HG03196 (cell line): ENCODE data around the gene TAF10.

ENCODE experiments used
- ATAC-seq: cut with Tn5 transposase; IDR thresholded peaks from one replicate; pipeline ENCODE4 v1.9.1; 2021; ENCODE audit not compliant: unreplicated experiment

The TAF10 gene

DNA sequence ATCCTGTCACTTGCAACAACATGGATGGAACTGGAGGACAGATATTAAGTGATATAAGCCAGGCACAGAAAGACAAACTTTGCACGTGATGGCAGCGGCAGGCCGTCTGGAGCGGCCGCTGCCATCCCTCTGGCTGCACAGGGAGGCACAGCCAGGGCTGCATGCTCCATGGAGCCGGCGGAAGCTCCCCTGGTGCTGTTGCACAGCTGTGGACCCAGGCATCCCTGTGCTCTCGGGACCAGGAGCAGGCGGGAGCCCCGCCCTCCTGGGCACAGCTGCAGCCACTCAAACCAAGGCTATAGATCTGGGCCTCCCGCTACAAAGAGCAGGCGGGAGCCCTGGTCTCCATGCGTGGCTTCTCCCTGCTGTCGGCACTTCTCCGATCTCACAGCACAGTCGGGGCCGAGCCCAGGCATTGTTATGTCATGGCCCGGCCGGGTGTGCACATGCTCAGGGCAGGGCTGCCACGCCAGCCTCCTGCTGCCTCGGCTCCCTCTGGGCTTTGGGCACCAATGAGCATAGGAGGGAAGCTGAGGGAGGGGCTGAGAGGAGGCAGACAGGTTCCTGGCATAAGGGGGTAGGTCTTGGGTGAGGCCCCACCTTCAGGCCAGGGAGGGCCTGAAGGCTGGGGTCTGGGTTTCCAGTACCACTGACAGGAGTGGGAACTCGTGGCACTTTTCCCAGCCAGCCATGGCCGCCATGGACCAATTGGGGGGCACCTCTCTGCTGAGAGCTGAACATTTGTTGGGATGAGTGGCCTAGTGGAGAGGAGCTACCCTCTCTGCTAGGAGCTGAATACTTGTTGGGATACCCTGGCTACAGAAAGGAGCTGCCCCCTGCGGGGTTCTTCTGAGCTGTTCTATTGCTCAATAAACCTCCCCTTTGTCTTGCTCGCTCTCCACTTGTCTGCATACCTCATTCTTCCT lies 25.3 kb downstream of the TAF10 start:
- ATAC-seq: no peak

DNA sequence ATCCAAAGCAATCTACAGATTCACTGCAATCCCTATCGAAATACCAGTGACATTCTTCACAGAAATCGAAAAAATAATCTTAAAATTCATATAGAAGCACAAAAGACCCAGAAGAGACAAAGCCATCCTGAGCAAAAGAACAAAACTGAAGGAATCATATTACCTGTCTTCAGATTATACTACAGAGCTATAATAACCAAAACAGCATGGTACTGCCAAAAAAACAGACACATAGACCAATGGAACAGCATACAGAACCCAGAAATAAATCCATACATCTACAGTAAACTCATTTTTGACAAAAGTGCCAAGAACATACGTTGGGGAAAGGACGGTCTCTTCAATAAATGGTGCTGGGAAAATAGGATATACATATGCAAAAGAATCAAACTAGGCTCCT lies 27.5 kb downstream of the TAF10 start:
- no peak for ATAC-seq

DNA sequence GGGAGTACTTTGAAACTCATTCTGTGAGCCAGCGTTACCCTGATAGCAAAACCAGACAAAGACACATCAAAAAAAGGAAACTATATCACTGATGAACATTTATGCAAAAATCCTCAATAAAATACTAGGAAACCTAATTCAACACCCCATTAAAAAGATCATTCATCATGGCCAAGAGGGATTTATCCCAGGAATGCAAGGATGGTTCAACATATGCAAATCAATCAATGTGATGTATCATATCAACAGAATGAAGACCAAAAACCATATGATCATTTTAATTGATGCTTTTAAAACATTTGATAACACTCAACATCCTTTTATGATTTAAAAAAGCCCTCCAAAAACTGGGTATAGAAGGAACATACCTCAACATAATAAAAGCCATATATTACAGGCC lies 28.4 kb downstream of the TAF10 start:
- no peak for ATAC-seq

DNA sequence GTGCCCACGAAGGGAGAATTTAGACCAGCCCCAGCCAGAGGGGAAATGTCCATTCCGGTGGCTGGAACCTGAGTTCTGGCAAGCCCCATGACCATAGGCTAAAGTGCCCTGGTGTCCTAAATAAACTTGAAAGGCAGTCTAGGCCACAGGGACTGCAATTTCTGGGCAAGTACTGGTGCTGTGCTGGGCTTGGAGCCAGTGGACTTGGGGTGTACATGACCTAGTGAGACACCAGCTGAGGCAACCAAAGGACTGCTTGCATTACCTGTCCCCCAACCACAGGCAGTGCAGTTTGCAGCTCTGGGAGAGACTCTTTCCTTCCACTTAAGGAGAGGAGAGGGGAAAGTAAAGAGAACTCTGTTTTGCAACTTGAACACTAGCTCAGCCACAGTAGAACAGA lies 32.3 kb downstream of the TAF10 start:
- ATAC-seq: no peak

DNA sequence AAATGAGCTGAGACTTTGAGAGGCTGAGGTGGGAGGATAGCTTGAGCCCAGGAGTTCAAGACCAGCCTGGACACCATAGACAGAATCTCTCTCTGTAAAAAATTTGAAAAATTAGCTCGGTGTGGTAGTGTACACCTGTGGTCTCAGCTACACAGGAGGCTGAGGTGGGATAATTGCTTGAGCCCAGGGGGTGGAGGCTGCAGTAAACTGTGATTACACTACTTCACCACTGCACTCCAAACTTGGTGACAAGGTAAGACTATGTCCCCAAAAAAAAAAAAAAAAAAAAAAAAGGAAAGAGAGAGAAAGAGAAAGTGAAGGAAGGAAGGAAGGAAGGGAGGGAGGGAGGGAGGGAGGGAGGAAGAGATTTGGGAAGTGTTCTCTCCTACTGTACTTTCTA lies 33.9 kb downstream of the TAF10 start:
- ATAC-seq: no peak

DNA sequence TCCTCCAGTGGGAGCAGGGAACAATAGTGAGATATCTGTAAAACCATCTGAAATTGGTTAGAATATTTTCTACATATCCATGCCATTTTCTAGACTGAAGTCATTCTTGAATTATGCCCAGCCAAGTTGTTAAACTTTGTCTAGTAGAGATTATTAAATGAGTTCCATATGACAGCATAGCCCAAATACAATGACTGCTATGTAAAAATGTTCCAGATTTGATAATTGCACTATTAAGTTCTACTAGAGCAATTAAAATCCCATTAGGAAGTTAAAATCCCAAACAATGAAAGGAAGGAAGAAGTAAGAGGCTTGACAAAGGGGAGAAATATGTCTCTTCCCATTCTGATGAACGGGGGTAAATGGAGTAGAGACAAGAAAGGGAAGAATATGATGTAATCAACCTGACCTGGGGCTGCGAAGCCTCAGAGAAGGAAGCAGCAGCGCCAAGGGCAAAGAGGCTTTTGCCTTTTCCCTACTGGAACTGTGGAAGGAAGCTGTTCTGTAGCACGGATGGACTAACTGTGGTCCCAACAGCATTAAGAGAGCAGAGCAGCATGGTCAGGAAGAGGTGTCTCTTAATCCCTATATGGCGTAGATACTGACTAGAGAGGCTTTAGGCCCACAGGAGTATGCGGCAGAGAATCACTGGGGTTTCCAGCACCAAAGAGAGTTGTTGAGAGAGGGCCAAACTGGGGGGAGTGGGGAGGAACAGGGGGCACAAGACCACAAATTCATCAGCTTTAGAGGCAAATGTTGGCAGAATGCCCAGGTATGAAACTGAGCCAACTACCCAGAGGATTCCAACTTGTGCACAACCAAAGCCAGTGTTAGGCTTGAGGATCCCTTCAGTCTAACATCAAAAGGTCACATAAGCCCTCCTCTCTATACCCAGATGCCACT lies 35.3 kb downstream of the TAF10 start:
- no peak for ATAC-seq

DNA sequence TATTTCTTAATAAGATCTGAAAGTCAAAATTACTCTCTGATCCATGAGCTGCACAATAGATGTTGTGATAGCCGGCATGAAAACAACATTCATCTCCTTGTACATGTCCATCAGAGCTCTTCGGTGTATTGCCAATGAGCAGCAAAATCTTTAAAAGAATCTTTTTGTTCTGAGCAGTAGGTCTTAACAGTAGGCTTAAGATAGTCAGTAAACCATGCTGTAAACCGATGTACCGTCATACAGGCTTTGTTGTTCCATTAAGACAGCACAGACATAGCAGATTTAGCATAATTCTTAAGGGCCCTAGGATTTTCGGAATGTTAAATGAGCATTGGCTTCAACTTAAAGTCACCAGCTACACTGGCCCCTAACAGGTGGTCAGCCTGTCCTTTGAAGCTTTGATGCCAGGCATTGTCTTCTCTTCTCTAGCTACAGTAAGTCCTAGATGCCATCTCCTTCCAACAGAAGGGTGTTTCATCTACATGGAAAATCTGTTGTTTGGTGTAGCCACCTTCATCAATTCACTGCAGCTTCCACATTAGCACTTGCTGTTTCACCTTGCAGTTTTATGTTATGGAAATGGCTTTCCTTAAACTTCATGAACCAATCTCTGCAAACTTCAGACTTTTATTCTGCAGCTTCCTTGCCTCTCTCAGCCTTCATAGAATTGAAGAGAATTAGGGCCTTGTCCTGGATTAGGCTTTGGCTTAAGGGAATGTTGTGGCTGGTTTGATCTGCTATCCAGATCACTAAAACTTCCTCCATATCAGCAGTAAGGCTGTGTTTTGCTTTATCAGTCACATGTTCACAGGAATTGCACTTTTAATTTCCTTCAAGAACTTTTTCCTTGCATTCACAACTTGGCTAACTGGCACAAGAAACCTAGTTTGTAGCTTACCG lies 37.0 kb downstream of the TAF10 start:
- no peak for ATAC-seq

DNA sequence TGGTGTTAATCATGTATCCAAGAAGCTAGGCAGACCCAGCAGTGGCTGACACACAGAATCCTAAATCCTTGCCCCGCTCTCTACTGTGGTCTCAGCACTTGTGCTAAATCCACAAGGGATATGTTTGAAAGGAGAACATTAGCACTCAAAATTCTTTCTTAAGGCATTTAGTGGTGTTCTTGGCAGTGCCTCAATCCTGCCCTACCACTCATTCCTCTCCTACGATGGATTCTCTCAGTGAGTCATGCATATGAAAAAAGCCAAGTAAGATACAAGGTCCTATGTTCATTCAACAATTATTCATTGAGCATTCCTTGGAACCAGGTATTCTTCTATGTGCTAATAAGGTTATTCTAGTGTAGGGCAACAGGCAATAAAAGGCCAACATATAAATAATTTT lies 39.8 kb downstream of the TAF10 start:
- no peak for ATAC-seq

DNA sequence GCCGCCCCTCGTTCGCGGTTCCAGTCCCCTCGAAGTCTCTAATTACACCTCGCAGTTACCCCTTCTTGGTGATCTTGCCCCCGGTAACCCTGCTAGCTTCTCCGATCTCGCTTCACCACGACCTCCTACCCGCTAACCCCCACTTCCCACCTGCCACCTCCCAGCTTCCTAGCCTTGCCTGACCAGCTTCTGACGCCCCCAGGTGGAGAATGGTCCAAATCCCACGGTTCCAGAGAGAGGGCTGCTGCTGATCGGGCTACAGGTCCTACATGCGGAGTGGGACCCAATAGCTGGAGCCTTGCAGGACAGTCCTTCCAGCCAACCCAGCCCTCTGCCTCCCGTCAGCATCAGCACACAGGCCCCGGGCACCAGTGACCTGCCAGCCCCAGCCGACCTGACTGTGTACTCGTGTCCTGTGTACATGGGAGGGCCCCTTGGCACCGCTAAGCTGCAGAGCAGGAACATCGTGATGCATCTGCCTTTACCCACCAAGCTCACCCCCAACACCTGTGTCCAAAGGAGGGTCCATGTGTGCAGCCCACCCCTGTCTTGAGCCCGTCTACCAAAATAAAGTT lies 40.5 kb downstream of the TAF10 start:
- ATAC-seq: no peak

DNA sequence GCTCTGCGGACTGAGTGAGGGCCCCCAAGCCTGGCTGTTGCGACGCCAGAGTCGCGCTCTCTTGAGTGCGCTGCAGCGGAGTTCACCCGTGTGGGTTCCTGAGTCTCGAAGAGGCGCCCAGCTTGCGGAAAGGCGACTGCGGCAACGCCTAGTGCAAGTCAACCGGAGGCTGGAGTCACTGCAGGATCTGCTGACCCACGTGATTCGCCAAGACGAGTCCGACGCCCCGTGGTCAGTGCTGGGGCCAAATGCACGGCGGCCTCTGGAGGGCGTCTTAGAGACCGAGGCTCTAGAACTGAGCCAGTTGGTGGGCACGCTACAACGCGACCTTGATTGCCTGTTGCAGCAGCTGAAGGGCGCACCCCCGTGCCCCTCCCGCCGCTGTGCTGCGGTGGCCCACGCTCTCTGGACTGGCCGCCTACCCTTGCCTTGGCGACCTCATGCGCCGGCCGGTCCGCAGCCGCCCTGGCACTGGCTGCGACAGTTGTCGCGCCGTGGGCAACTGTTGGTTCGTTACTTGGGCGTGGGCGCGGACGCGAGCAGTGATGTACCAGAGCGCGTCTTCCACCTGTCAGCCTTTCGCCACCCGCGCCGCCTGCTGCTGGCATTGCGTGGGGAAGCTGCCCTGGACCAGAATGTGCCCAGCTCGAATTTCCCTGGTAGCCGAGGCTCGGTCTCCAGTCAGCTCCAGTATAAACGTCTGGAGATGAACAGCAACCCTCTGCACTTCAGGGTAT lies 41.2 kb downstream of the TAF10 start:
- ATAC-seq: no peak

DNA sequence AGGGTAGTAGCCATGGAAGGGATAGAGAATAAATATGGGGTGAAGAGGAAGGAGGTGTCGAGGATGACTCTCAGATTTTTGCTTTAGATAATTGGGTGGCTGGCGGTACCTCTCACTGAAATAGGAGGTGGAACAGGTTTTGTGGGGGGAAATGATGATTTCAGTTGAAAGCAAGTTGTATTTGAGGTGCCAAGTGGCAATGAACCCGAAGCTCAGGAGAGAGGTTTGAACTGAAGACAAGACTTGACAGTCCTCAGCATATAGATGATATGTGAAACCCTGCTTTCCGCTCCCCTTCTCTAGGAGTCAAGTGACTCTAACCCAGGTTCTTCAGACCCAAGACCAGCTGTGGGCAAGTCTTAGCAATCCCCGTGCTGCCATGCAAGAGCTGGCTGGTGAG lies 42.3 kb downstream of the TAF10 start:
- ATAC-seq: no peak

DNA sequence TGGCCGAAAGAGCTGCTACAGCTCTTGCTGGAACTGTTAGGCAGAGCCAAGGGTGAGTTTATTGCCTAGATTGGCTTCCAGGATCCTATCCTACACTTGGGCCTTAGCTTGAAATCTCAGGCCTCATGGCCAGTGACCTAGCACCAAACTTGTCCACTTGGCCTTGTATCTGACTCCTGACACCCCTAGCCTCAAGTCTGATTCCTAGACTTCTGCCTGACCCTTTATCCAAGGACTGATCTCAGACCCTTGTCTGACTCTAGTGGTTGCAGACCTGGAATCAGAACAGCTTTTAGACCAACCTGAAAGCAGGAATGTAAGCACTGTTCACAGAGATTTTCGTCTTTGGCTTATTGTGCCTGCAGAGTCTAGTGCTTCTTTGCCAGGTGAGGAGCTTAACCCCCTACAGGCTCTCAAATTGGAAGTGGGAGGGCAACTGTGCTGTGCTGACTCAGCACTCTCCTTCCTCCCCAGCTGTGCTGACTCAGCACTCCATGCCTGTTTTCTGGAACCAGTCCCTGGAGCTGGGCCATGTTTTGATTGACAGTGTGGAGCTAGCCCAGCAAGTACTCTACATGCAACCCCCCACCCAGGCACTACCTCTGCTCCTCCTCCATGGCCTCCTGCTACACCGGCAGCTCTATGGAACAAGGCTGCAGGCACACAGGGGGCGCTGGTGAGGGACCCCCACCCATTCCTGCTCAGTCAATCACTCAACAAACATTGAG lies 43.7 kb downstream of the TAF10 start:
- no peak for ATAC-seq

DNA sequence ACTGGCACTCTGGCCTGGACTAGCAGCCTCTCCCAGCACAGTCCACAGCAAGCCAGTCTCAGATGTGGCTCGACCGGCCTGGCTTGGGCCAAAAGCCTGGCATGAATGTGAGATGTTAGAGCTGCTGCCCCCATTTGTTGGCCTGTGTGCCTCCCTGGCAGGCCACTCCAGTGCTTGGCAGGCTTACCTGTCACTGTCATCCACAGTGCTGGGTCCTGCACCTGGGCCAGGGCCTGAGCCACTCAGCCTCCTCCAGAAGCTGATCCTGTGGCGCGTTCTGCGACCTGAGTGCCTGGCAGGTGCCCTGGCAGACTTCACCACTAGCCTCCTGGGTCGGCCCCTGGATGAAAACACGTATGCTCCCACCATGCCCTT lies 44.7 kb downstream of the TAF10 start:
- no peak for ATAC-seq

DNA sequence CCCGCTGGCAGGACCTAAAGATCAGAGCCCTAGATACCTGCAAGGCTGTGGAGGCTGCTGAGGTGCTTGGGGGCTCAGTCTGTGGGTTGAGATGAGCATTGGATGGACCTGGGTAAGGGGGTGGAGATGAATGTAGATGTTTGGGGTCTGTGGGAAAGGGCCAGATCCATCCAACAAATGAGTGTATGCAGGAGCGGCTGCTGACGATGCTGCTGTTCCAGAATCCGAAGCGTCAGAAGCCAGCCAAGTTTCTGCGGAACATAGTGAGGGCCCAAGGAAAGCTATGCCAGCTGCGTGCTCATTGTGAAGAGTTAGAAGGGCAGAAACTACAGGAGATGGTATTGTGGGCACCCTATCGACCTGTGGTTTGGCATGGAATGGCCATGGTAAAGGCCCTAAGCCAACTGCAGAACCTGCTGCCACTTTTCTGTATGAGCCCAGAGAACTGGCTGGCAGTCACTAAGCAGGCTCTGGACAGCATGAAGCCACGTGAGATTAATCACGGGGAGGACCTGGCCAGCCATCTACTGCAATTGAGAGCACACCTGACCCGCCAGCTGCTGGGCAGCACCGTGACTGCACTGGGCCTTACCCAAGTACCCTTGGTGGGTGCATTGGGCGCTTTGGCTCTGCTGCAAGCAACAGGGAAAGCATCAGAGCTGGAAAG lies 45.2 kb downstream of the TAF10 start:
- no peak for ATAC-seq

DNA sequence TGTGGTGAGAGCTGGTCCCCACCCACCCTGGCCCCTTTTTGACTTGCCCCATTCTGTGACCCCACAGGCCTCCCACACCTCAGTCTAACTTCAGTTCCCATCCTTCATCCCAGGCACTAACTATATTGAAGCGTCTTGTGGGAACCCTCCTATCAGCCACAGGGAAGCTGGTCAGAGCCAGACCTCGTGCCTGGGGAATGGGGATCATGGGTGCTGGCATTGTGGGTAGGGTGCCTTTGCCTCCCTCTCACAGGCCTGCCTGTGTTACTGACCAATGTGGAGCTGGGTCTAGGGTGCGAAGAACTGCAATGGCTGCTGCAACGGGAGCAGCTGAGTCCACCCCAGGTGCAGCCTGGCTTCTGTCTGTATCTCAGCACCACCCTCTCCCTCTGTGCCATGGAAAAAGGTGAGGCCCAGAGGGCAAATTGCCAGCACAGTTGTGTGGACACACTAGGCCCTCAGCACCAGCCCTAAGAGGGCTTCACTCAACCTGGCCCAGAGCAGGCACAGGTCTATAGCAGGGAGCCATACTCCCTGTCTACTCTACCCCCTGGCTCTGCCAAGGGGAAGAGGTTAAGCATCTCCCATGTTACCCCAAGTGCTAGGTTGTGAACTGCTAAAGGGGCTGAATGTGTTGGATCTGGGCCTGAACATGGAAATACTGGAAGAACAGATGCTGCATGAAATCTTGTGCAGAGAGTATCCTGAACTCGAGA lies 45.9 kb downstream of the TAF10 start:
- ATAC-seq: no peak

DNA sequence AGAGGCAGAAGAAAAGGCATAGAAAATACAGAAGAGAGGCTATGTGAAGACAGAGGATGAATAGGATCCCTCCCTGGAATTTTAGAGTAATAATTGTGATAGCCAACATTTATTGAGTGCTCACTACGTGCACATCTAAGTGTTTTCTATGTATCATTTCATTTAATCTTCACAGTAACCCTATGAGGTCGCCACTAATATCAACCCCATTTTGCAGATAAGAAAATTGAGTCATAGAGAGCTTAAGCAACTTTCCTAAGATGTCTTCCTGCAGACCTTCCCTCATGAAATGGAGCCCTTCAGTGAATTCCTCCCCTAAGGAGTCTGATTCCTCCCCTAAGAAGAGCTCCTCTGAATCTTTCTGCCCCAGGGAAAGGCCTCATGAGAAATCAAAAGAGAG lies 46.7 kb downstream of the TAF10 start:
- ATAC-seq: no peak

DNA sequence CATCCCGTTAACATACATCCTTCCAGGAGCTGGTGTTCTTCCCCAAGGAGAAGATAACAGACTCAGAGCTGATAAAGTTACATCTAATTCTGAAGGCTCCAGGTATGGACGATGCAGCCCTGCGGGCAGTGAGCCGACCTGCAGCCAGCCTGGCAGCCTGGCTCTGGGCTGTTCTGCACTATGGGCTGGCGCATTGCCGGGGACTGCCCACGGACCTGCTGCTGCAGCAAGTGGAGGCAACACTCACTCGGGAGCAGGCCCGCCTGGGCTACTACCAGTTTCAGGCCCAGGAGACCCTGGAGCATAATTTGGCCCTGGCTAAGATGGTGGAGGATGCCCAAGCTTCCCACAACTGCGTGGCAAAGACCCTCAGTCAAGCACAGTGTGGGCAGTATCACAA lies 48.3 kb downstream of the TAF10 start:
- ATAC-seq: no peak

DNA sequence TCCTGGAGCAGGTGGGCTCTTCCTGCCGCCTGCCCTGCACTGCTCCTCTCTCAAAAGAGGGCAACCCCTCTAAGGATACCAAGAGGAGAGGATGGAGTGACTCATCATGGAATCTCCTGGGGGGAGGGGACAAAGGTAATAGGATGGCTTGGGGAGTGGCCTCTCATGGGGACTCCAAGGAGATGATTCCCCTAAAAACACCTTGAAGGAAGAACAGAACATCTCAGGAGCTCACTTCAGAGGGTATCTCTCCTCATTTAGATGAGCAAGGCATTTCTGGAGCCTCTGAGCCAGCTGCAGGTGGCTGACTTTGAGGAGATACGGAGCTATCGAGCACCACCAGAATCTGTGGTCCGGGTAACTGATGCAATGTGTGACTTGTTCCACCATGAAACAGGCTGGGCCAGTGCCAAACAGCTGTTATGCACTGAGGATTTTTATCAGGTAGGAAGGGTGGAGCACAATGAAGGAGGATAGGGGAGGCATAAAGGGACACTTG lies 48.8 kb downstream of the TAF10 start:
- no peak for ATAC-seq
